NCI-H1694 (cell line): ENCODE results near the gene SHISA8.
"Not testable (repeated sequence)": the region's sequence is repeated elsewhere in the genome, so short reads cannot be mapped to it uniquely, and the experiment has no call there.

Source experiments
- DNase-seq: peaks from one replicate; lab custom pipeline; 2025; lab: John Stamatoyannopoulos, UW

Gene SHISA8

GRCh38 chr22:41915035-41915785 lies at the start of gene SHISA8:
SHISA8 (minus strand) TSS chr22:41915074; CDS start chr22:41914667, 407 bp downstream.
- DNase-seq = no peak

GRCh38 chr22:41964112-41964491 lies 49.2 kb upstream of the SHISA8 start:
- no peak for DNase-seq

GRCh38 chr22:41963453-41964111 lies 48.7 kb upstream of the SHISA8 start:
- DNase-seq = no peak

GRCh38 chr22:41957941-41958556 lies 43.2 kb upstream of the SHISA8 start:
- DNase-seq = no peak

- DNase-seq = no peak
These were observed 37.8 kb upstream of the SHISA8 start for GRCh38 chr22:41952713-41953112.

- peak; percentile 96 for DNase-seq
These were observed 37.1 kb upstream of the SHISA8 start, which contains the start of gene SMIM45 for GRCh38 chr22:41951898-41952474. SMIM45 (plus strand) TSS chr22:41952150.

- DNase-seq = no peak
These were observed 34.6 kb upstream of the SHISA8 start for GRCh38 chr22:41949297-41949965.

GRCh38 chr22:41948928-41949296 lies 34.0 kb upstream of the SHISA8 start:
- DNase-seq = not testable (repeated sequence)

GRCh38 chr22:41948142-41948541 lies 33.3 kb upstream of the SHISA8 start:
- no peak for DNase-seq

- DNase-seq = no peak
These were observed 32.7 kb upstream of the SHISA8 start for GRCh38 chr22:41947424-41948080.

- peak; percentile 96 for DNase-seq
These were observed 32.0 kb upstream of the SHISA8 start, which contains the start of gene CENPM for GRCh38 chr22:41946629-41947423. CENPM (minus strand) TSS chr22:41947152; CDS start chr22:41947076, 76 bp downstream.

- DNase-seq = no peak
These were observed 28.9 kb upstream of the SHISA8 start for GRCh38 chr22:41943661-41944209.

GRCh38 chr22:41940832-41941765 lies 26.2 kb upstream of the SHISA8 start:
- DNase-seq = peak; percentile 76

- DNase-seq = no peak
These were observed 25.3 kb upstream of the SHISA8 start for GRCh38 chr22:41939981-41940831.

- DNase-seq = no peak
These were observed 22.0 kb upstream of the SHISA8 start for GRCh38 chr22:41936894-41937169.

GRCh38 chr22:41935509-41935908 lies 20.6 kb upstream of the SHISA8 start:
- DNase-seq = no peak

GRCh38 chr22:41935015-41935351 lies 20.1 kb upstream of the SHISA8 start:
- peak; percentile 29 for DNase-seq

GRCh38 chr22:41934284-41935014 lies 19.6 kb upstream of the SHISA8 start:
- no peak for DNase-seq
